HFF-Myc (cell line): ENCODE data around the gene PPARA.

Source experiments
- DNase-seq: peaks from one replicate; pipeline ENCODE4 v3.0.0-alpha.2; 2011; ENCODE audit warnings: low read depth; ENCODE audit errors: extremely low read depth
- H3K4me3 ChIP-seq: replicated peaks from 2 replicates; pipeline ENCODE4 v1.5.1; 2011; ENCODE audit warnings: low read depth, mild to moderate bottlenecking, control low read depth, low read length
- TF ChIP-seq, protein P1 (sequence below): IDR thresholded peaks from 2 replicates; pipeline ENCODE4 v1.5.1; 2012; ENCODE audit warnings: mild to moderate bottlenecking, low read depth, low read length, control low read depth; ENCODE audit errors: missing control alignments

Gene PPARA

DNA sequence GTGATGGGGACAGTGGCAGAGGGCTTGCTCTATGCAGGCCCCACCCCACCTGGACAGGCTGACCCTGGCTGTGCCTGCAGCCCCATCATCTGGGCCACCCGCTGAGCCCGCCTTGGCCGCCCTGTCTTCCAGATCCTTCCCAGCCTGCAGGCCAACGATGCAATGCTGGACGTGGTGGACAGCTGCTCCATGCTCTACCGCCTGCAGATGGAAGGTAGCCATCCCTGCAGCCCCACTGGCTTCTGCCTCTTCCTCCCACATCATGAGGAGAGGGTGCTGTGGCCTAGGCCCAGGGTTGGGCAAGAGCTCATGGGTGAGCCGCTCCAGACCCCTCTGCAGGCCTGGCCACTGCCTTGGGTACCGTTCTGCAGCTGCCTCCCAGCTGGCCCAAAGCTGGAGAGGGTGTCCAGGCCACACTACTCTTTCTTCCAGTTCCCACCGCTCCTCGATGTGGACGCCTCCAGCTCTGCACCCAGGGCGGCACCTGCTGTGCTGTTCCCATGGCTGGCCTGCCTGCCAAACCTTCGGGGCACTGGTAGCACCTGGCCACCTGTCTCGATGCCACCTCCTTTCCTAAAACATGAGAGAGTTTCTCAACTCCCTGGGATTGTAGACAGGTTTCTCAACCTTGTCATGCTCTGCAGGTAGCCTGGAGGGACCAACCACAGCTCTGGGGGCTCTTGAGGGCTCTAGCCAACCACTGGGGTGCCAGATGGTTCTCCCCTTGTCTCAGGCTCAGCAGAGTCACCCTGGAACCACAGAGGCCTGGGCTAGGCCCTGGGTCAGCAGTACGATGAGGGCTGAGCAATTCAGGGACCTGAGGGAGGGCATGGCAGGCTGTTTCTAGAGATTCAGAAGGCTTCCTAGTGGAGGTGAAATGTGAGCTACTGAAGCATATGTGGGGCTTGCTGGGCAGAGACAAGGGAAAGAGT lies 136.9 kb downstream of the PPARA start:
- H3K4me3 ChIP-seq: no peak overlapping the region
- TF ChIP-seq, protein P1, sequence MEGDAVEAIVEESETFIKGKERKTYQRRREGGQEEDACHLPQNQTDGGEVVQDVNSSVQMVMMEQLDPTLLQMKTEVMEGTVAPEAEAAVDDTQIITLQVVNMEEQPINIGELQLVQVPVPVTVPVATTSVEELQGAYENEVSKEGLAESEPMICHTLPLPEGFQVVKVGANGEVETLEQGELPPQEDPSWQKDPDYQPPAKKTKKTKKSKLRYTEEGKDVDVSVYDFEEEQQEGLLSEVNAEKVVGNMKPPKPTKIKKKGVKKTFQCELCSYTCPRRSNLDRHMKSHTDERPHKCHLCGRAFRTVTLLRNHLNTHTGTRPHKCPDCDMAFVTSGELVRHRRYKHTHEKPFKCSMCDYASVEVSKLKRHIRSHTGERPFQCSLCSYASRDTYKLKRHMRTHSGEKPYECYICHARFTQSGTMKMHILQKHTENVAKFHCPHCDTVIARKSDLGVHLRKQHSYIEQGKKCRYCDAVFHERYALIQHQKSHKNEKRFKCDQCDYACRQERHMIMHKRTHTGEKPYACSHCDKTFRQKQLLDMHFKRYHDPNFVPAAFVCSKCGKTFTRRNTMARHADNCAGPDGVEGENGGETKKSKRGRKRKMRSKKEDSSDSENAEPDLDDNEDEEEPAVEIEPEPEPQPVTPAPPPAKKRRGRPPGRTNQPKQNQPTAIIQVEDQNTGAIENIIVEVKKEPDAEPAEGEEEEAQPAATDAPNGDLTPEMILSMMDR: no peak
- DNase-seq: no peak

DNA sequence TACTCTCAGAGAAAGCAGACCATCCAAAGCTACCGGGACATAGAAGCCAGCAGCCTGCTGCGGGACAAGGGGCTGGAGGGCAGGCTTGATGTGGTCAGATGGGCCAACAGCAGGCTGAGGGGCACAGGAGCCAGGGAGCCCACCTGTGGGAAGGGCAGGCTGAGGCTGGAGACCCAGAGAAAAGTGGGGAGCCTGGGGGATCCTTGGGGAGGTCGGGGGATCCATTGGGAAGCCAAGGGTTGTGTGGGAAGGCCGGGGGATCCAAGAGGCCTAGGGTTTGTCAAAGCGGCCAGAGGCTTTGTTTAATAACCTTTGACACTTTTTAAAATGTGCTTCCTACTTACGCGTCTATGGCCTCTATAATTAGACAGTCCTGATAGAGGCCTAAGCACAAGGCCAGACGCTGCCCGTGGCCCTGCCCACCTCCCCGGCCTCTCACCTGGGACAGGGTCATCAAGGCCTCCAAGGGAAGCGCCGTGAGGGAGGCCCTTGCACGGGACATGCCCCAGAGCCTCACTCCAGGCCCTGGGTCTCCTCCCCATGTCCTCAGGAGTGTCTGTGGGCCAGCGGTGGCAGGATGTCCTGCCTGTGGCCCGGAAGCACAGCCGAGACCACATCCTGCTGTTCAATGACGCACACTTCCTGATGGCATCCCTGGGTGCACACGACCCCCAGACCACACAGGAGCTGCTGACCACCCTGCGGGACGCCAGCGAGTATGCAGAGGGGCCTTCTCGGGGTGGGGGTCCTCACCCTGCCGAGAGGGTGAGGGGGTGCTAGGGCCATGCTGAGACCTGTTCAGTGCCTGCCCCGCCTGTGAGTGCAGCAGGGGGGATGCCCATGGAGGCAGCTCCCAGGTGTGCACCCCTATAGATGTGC lies 137.8 kb downstream of the PPARA start:
- TF ChIP-seq, protein P1: no peak
- no peak for DNase-seq
- no peak overlapping the region for H3K4me3 ChIP-seq

- TF ChIP-seq, protein P1: no peak
- DNase-seq: no peak
- no peak overlapping the region for H3K4me3 ChIP-seq
Observed at GRCh38 chr22:46288846-46289243, 138.5 kb downstream of the PPARA start.

DNA sequence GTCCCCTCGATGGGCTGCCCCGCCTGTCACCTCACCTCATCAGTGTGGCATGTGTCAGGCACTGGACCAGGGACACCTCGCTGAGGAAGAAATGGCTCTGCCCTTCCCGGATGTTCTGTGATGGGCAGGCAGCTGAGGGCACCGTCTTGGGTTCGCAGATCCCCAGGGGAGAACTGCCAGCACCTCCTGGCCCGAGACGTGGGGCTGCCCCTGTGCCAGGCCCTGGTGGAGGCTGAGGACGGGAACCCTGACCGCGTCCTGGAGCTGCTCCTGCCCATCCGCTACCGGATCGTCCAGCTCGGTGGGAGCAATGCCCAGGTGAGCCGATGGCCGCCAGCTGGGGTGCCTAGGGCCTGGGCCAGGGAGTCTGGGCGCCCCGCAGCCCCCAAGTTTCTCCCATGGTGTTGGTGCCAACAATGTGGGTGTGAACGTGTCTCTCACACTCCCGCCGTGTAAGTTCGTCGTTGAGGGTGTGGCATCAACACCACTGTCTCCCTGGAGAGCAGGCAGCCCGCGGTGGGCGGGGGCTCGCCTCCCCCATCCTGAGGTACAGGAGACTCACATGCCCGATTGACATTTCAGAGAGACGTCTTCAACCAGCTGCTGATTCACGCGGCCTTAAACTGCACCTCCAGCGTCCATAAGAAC lies 139.0 kb downstream of the PPARA start:
- no peak overlapping the region for H3K4me3 ChIP-seq
- no peak for DNase-seq
- TF ChIP-seq, protein P1: no peak

DNA sequence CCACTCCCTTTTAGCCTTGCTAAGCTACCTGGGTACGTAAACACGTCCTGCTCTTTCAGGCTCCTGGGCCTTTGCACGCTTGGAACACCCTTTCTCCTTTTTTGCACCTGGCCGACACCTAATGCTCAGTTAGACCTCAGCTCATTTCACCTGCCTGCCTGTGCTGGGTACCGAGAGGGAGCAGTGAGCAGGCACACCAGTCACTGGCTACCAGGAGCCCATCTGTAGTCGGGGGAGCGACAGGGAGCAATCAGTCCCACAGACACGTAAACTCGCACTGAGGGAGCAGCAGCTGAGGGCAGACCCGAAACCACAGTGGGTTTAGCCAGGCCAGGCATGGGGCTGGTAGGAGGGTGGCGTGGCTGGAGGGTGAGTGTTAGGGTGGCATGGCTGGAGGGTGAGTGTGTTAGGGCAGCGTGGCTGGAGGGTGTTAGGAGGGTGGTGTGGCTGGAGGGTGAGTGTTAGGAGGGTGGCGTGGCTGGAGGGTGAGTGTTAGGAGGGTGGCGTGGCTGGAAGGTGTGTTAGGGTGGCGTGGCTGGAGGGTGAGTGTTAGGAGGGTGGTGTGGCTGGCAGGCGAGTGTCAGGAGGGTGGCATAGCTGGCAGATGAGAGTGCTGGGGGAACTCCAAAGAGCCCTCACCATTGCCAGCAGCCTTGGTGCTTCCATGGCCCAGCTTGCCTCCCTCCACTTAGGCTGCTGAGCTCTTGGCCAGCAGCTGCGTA lies 140.0 kb downstream of the PPARA start:
- H3K4me3 ChIP-seq: no peak overlapping the region
- TF ChIP-seq, protein P1: no peak
- no peak for DNase-seq
